Measurements from ENCODE around the gene SLC29A2.

GRCh38 chr11:66371627-66372415, at the start of gene SLC29A2:
- TF ChIP-seq CTCF (IDR thresholded peaks at IDR 0.05) (no peak), EZH2 (IDR thresholded peaks at IDR 0.05; ENCODE audit: borderline replicate concordance, insufficient read depth, low read depth, low read length, poor library complexity, severe bottlenecking) (no peak)

All from B cell (primary cell).